HEK293 (cell line): ENCODE results near the gene RPS14.
A peak's percentile ranks its signal among the peaks of the same experiment; 100 is the strongest.

Source experiments
- CTCF ChIA-PET: fragments of 350-600 bp; formaldehyde crosslinking; extraction: SDS; loops from one replicate; lab custom pipeline; 2021; ENCODE audit warnings: antibody characterized with exemption; lab: Yijun Ruan, JAX
- POLR2A ChIA-PET: fragments of 300-600 bp; formaldehyde crosslinking; extraction: SDS; loops from one replicate; lab custom pipeline; 2020; ENCODE audit warnings: antibody characterized with exemption, inconsistent platforms; lab: Yijun Ruan, JAX
- H3K27ac ChIP-seq: fragments of 200-500 bp; sonication (Bioruptor generic); 2 replicates; pipeline ENCODE4 v1.5.1; 2014; ENCODE audit warnings: low read depth, low read length, control low read depth, inconsistent platforms; ENCODE audit errors: extremely low read depth
- H3K36me3 ChIP-seq, 2 experiments: fragments of 200-500 bp in 1 of 2; sonication (Bioruptor generic) in 1 of 2; 1 replicate in 1 of 2; 2 replicates in 1 of 2; pipeline ENCODE4 v1.5.1; 2014 to 2017; ENCODE audit warnings: inconsistent platforms in 2 of 2, low read length in 2 of 2; ENCODE audit not compliant: control insufficient read depth in 2 of 2, insufficient read depth in 1 of 2
- H3K4me1 ChIP-seq: fragments of 200-500 bp; sonication (Bioruptor generic); 2 replicates; pipeline ENCODE4 v1.5.1; 2014; ENCODE audit warnings: mild to moderate bottlenecking, low read length, inconsistent platforms; ENCODE audit not compliant: control insufficient read depth, insufficient read depth
- H3K4me3 ChIP-seq: 2 replicates; pipeline ENCODE4 v1.5.1; 2011; ENCODE audit warnings: low read depth, mild to moderate bottlenecking, control low read depth, low read length, moderate library complexity
- H3K9me3 ChIP-seq: fragments of 200-500 bp; sonication (Bioruptor generic); 2 replicates; pipeline ENCODE4 v1.5.1; 2014; ENCODE audit warnings: low read depth, low read length, inconsistent platforms; ENCODE audit not compliant: control insufficient read depth, insufficient read depth
- GFI1B ChIP-seq: fragments of 450-650 bp; formaldehyde crosslinking; IDR thresholded peaks from 2 replicates; pipeline ENCODE4 v1.5.1; 2016; ENCODE audit warnings: missing biosample characterization, missing genetic modification characterization
- GLIS1 ChIP-seq: fragments of 450-650 bp; formaldehyde crosslinking; IDR thresholded peaks from 2 replicates; pipeline ENCODE4 v1.5.1; 2016; ENCODE audit warnings: missing biosample characterization, missing genetic modification characterization
- GLIS2 ChIP-seq: fragments of 450-650 bp; formaldehyde crosslinking; IDR thresholded peaks from 2 replicates; pipeline ENCODE4 v1.5.1; 2016; ENCODE audit warnings: missing biosample characterization, missing genetic modification characterization
- KLF1 ChIP-seq: fragments of 450-650 bp; formaldehyde crosslinking; IDR thresholded peaks from 2 replicates; pipeline ENCODE4 v1.5.1; 2016; ENCODE audit warnings: missing biosample characterization, missing genetic modification characterization
- OVOL3 ChIP-seq: fragments of 450-650 bp; formaldehyde crosslinking; IDR thresholded peaks from 2 replicates; pipeline ENCODE4 v1.5.1; 2016; ENCODE audit warnings: missing biosample characterization, missing genetic modification characterization
- SCRT1 ChIP-seq: fragments of 450-650 bp; formaldehyde crosslinking; IDR thresholded peaks from 2 replicates; pipeline ENCODE4 v1.5.1; 2016; ENCODE audit warnings: missing biosample characterization, missing genetic modification characterization, borderline replicate concordance
- ZNF132 ChIP-seq: fragments of 450-650 bp; formaldehyde crosslinking; IDR thresholded peaks from 2 replicates; pipeline ENCODE4 v1.5.1; 2017; ENCODE audit warnings: missing biosample characterization, missing genetic modification characterization, borderline replicate concordance
- ZNF140 ChIP-seq: fragments of 450-650 bp; formaldehyde crosslinking; IDR thresholded peaks from 2 replicates; pipeline ENCODE4 v1.5.1; 2016; ENCODE audit warnings: missing biosample characterization, missing genetic modification characterization
- ZNF544 ChIP-seq: fragments of 450-650 bp; formaldehyde crosslinking; IDR thresholded peaks from 2 replicates; pipeline ENCODE4 v1.5.0; 2017; ENCODE audit warnings: missing biosample characterization, missing genetic modification characterization
- ZNF629 ChIP-seq: fragments of 450-650 bp; formaldehyde crosslinking; IDR thresholded peaks from 2 replicates; pipeline ENCODE4 v1.5.1; 2017; ENCODE audit warnings: missing biosample characterization, missing genetic modification characterization
- ZNF677 ChIP-seq: fragments of 450-650 bp; IDR thresholded peaks from 2 replicates; pipeline ENCODE4 v1.5.0; 2018; ENCODE audit warnings: missing biosample characterization, mild to moderate bottlenecking, missing genetic modification characterization, moderate library complexity
- ZNF747 ChIP-seq: fragments of 450-650 bp; formaldehyde crosslinking; IDR thresholded peaks from 2 replicates; pipeline ENCODE4 v1.5.1; 2016; ENCODE audit warnings: missing biosample characterization, missing genetic modification characterization
- TF ChIP-seq, protein P1 (sequence below): fragments of 450-650 bp; formaldehyde crosslinking; IDR thresholded peaks from 2 replicates; pipeline ENCODE4 v1.5.0; 2017; ENCODE audit warnings: missing biosample characterization, missing genetic modification characterization, borderline replicate concordance
- TF ChIP-seq, protein P2 (sequence below): fragments of 450-650 bp; formaldehyde crosslinking; IDR thresholded peaks from 2 replicates; pipeline ENCODE4 v1.5.1; 2016; ENCODE audit warnings: missing biosample characterization, missing genetic modification characterization, borderline replicate concordance

The RPS14 gene

DNA sequence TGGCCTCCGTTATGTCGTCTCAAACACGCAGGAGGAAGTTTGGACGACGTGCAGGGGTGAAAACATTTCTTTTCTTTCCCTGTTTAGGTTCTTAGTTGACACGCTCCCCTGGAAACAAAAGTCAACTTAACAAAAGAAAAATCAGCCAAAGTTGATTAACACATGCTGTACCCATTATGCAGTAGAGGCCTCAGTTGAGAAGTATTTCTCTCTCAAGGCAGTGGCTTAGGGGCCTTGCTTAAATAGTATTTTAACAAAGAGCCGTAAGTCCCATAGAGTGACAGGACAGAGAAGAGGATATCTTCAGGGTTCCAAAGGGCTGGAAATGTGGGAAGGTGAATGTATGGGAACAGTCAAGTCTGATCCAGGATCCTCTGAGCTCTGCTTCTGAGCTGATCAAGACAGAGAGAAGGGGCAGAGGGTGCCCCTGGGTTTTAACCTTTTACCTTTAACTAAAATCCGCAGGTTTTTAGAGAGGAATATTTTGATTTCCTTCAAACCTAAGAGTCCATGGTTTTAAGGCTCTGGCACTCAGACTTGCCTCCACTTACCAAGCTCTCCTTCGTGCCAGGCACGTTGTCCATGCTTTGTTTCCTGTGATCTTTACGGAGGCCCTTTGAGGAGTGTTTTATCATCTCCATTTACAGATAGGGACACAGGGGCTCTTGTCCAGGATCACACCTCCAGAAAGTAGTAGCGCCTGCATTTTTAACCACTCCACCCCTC lies 36.2 kb downstream of the RPS14 start:
- POLR2A ChIA-PET, result no interaction called here
- H3K4me1 ChIP-seq, result 0 out of 2 replicates have a peak, but pooled peaks cover 3% of the 10 kb centered on the region

DNA sequence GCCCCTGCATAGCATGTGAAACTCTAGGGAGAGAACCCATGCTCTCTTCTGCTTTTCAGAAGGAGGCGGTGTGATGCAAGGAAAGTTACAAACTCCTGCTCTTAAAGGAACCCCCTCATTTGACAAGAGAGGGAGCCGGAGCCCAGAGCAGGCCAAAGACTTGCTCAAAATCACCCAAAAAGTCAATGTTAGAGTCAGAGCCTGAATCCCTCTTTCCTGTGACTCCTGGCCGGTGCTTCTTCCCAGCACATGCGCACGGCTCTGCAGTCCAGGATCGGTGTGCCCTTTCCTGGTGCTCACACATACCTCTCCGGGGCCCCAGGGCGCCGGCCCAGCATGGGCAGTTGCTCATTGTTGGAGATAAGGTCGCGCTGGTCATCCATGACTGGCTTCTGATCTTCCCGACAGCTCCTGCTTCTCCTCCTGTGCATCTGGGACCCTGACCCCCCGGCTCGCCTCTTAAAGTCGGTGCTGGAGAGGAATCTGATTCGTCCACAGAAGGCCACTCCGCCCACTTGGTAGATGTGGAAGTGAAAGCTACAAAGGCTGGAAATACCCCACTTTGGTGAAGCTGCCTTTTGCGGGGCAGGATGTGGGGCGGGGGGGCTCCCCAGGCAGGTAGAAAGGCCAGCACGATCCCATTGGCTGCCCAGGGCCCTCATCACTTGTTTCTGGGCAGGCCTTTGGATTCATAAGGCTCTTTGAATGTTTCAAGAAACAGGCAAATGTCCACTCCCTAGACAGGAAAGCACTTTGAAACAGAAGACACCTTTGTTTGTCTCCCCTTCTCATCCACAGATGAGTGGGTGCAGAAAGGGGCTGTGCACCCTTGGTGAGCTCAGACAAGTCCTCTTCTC lies 37.0 kb downstream of the RPS14 start, which contains the start of gene CD74:
Gene CD74, minus strand, starts transcription at position 592 of the 857 bp plus-strand sequence. Its CDS starts 161 bp downstream, at position 431.
- Histone ChIP-seq H3K4me1 (peaks cover 3% of the 10 kb centered on the region; the same call in 1 of the 2 replicates), H3K27ac (no peak within 1 kb of the TSS), H3K36me3 (no peaks in the 10 kb centered on the region)
- POLR2A ChIA-PET, result no interaction called here
- TF ChIP-seq GFI1B (tag by site-specific recombination) (no peak), GLIS2 (peak; percentile 27; the same call in 1 of the 2 replicates)
- TF ChIP-seq, all 188 proteins: peak for 1
- CTCF ChIA-PET, result no interaction called here
- Histone ChIP-seq H3K9me3 (no peaks in the 10 kb centered on the region), H3K4me3 (no peak within 1 kb of the TSS)

More for the DNA sequence above, 36.2 kb downstream of the RPS14 start:
- Histone ChIP-seq H3K27ac (no peak overlapping the region), H3K4me3 (no peak overlapping the region), H3K9me3 (no peaks in the 10 kb centered on the region), H3K36me3 (no peaks in the 10 kb centered on the region)
- CTCF ChIA-PET, result interaction anchor here (1.0 kb wide), 1 partner anchor 253 kb away, joined by 4 read pairs; no protein-coding TSS in a partner anchor
- TF ChIP-seq ZNF747 (tag by site-specific recombination) (no peak), KLF1 (tag by site-specific recombination) (no peak), ZNF140 (tag by site-specific recombination) (no peak), GLIS1 (tag by site-specific recombination) (no peak), ZNF629 (tag by site-specific recombination) (no peak), ZNF132 (tag by site-specific recombination) (no peak), ZNF677 (tag by site-specific recombination) (no peak), ZNF544 (tag by site-specific recombination) (no peak), OVOL3 (tag by site-specific recombination) (no peak), SCRT1 (tag by site-specific recombination) (no peak)
- TF ChIP-seq, protein P1, sequence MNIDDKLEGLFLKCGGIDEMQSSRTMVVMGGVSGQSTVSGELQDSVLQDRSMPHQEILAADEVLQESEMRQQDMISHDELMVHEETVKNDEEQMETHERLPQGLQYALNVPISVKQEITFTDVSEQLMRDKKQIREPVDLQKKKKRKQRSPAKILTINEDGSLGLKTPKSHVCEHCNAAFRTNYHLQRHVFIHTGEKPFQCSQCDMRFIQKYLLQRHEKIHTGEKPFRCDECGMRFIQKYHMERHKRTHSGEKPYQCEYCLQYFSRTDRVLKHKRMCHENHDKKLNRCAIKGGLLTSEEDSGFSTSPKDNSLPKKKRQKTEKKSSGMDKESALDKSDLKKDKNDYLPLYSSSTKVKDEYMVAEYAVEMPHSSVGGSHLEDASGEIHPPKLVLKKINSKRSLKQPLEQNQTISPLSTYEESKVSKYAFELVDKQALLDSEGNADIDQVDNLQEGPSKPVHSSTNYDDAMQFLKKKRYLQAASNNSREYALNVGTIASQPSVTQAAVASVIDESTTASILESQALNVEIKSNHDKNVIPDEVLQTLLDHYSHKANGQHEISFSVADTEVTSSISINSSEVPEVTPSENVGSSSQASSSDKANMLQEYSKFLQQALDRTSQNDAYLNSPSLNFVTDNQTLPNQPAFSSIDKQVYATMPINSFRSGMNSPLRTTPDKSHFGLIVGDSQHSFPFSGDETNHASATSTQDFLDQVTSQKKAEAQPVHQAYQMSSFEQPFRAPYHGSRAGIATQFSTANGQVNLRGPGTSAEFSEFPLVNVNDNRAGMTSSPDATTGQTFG (tag by site-specific recombination), result no peak
- TF ChIP-seq, protein P2, sequence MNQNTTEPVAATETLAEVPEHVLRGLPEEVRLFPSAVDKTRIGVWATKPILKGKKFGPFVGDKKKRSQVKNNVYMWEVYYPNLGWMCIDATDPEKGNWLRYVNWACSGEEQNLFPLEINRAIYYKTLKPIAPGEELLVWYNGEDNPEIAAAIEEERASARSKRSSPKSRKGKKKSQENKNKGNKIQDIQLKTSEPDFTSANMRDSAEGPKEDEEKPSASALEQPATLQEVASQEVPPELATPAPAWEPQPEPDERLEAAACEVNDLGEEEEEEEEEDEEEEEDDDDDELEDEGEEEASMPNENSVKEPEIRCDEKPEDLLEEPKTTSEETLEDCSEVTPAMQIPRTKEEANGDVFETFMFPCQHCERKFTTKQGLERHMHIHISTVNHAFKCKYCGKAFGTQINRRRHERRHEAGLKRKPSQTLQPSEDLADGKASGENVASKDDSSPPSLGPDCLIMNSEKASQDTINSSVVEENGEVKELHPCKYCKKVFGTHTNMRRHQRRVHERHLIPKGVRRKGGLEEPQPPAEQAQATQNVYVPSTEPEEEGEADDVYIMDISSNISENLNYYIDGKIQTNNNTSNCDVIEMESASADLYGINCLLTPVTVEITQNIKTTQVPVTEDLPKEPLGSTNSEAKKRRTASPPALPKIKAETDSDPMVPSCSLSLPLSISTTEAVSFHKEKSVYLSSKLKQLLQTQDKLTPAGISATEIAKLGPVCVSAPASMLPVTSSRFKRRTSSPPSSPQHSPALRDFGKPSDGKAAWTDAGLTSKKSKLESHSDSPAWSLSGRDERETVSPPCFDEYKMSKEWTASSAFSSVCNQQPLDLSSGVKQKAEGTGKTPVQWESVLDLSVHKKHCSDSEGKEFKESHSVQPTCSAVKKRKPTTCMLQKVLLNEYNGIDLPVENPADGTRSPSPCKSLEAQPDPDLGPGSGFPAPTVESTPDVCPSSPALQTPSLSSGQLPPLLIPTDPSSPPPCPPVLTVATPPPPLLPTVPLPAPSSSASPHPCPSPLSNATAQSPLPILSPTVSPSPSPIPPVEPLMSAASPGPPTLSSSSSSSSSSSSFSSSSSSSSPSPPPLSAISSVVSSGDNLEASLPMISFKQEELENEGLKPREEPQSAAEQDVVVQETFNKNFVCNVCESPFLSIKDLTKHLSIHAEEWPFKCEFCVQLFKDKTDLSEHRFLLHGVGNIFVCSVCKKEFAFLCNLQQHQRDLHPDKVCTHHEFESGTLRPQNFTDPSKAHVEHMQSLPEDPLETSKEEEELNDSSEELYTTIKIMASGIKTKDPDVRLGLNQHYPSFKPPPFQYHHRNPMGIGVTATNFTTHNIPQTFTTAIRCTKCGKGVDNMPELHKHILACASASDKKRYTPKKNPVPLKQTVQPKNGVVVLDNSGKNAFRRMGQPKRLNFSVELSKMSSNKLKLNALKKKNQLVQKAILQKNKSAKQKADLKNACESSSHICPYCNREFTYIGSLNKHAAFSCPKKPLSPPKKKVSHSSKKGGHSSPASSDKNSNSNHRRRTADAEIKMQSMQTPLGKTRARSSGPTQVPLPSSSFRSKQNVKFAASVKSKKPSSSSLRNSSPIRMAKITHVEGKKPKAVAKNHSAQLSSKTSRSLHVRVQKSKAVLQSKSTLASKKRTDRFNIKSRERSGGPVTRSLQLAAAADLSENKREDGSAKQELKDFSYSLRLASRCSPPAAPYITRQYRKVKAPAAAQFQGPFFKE (tag by site-specific recombination), result no peak
